Measurements from ENCODE around the gene LDLRAD3.

- TF ChIP-seq CTCF (IDR thresholded peaks at IDR 0.05), result no peak
- TF ChIP-seq ZFX (IDR thresholded peaks at IDR 0.05; ENCODE audit: borderline replicate concordance), result no peak
Measured at GRCh38 chr11:36186340-36187175, 242.7 kb downstream of the LDLRAD3 start.

Data from 22Rv1 (cell line).